ENCODE data around the gene AGTRAP.

DNA sequence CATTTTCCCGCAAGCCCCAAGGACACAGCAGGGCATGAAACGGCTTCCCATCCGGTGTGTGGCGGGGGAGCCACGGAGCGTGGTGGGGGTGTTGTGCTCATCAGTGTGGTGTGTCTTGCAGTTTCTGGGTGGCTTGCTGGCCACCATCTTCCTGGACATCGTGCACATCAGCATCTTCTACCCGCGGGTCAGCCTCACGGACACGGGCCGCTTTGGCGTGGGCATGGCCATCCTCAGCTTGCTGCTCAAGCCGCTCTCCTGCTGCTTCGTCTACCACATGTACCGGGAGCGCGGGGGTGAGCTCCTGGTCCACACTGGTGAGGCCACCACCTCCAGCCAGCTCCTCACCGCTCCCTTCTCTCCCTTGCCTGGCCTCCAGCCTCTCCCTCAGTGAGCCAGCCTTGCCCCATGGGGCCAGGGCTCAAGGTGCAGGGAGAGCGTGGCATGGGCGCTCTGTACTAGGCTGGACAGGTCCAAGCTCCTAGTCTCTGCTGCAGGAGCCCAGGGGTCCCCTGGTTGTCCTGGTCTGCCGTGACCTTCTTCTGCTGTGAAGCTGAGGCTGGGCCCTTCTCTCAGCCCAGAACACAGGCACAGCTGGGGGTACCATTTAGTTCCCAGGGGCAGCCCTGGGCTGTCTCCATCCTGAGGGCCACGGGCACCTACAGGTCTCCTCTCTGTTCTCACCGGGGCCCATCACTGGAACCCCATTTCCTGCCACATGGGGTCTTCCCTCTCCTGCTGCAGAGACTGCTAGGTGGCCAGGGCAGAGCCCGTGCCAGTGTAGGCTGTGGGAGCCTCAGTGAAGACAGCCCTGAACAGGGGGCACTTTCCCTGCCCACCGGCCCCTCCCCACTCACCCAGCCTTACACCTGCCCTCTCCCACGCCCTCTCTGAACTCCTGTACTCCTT is 12.6 kb downstream of the AGTRAP start:
- TF ChIP-seq, protein P1, sequence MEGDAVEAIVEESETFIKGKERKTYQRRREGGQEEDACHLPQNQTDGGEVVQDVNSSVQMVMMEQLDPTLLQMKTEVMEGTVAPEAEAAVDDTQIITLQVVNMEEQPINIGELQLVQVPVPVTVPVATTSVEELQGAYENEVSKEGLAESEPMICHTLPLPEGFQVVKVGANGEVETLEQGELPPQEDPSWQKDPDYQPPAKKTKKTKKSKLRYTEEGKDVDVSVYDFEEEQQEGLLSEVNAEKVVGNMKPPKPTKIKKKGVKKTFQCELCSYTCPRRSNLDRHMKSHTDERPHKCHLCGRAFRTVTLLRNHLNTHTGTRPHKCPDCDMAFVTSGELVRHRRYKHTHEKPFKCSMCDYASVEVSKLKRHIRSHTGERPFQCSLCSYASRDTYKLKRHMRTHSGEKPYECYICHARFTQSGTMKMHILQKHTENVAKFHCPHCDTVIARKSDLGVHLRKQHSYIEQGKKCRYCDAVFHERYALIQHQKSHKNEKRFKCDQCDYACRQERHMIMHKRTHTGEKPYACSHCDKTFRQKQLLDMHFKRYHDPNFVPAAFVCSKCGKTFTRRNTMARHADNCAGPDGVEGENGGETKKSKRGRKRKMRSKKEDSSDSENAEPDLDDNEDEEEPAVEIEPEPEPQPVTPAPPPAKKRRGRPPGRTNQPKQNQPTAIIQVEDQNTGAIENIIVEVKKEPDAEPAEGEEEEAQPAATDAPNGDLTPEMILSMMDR (conservative IDR thresholded peaks at IDR 0.05; ENCODE audit: low read depth, low read length): no peak
- TF ChIP-seq POLR2A (IDR thresholded peaks at IDR 0.05; ENCODE audit: low read depth, low read length) (no peak), SMC3 (IDR thresholded peaks at IDR 0.05; ENCODE audit: low read depth, low read length) (no peak), RAD21 (IDR thresholded peaks at IDR 0.05; ENCODE audit: low read length) (no peak), BHLHE40 (IDR thresholded peaks at IDR 0.05; ENCODE audit: low read depth, low read length) (no peak), CEBPB (IDR thresholded peaks at IDR 0.05; ENCODE audit: low read depth, low read length) (no peak), MAZ (IDR thresholded peaks at IDR 0.05; ENCODE audit: borderline replicate concordance, low read depth, low read length) (no peak)
- TF ChIP-seq, protein P2, sequence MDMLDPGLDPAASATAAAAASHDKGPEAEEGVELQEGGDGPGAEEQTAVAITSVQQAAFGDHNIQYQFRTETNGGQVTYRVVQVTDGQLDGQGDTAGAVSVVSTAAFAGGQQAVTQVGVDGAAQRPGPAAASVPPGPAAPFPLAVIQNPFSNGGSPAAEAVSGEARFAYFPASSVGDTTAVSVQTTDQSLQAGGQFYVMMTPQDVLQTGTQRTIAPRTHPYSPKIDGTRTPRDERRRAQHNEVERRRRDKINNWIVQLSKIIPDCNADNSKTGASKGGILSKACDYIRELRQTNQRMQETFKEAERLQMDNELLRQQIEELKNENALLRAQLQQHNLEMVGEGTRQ (IDR thresholded peaks at IDR 0.05; ENCODE audit: low read depth, low read length): no peak
- TF ChIP-seq, protein P3, sequence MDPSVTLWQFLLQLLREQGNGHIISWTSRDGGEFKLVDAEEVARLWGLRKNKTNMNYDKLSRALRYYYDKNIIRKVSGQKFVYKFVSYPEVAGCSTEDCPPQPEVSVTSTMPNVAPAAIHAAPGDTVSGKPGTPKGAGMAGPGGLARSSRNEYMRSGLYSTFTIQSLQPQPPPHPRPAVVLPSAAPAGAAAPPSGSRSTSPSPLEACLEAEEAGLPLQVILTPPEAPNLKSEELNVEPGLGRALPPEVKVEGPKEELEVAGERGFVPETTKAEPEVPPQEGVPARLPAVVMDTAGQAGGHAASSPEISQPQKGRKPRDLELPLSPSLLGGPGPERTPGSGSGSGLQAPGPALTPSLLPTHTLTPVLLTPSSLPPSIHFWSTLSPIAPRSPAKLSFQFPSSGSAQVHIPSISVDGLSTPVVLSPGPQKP (IDR thresholded peaks at IDR 0.05; ENCODE audit: borderline replicate concordance, low read depth, low read length): no peak

All from IMR-90 (cell line).